IPS-20b (cell line): Measurements from ENCODE around the gene PLAU.
"Not testable (repeated sequence)": the region's sequence is repeated elsewhere in the genome, so short reads cannot be mapped to it uniquely, and the experiment has no call there.

ENCODE experiments used
- H3K27ac ChIP-seq: one replicate; pipeline ENCODE4 v1.5.1; 2013; ENCODE audit warnings: low read length
- H3K27me3 ChIP-seq: 2 replicates; pipeline ENCODE4 v1.6.1; 2013; ENCODE audit warnings: mild to moderate bottlenecking, low read length, inconsistent platforms; ENCODE audit not compliant: insufficient read depth
- H3K36me3 ChIP-seq: 2 replicates; pipeline ENCODE4 v1.6.1; 2013; ENCODE audit warnings: low read depth, mild to moderate bottlenecking, inconsistent platforms, low read length, moderate library complexity; ENCODE audit not compliant: insufficient read depth
- H3K4me1 ChIP-seq: 2 replicates; pipeline ENCODE4 v1.6.1; 2013; ENCODE audit warnings: mild to moderate bottlenecking, control low read depth, inconsistent platforms, low read length, moderate library complexity; ENCODE audit not compliant: insufficient read depth
- H3K4me3 ChIP-seq: 2 replicates; pipeline ENCODE4 v1.5.1; 2013; ENCODE audit warnings: mild to moderate bottlenecking, low read length, inconsistent platforms
- H3K9ac ChIP-seq: 2 replicates; pipeline ENCODE4 v1.6.1; 2013; ENCODE audit warnings: low read depth, mild to moderate bottlenecking, inconsistent platforms, low read length, moderate library complexity
- H3K9me3 ChIP-seq: 2 replicates; pipeline ENCODE4 v1.6.1; 2013; ENCODE audit warnings: mild to moderate bottlenecking, low read depth, low read length, inconsistent platforms; ENCODE audit not compliant: insufficient read depth

PLAU gene

DNA sequence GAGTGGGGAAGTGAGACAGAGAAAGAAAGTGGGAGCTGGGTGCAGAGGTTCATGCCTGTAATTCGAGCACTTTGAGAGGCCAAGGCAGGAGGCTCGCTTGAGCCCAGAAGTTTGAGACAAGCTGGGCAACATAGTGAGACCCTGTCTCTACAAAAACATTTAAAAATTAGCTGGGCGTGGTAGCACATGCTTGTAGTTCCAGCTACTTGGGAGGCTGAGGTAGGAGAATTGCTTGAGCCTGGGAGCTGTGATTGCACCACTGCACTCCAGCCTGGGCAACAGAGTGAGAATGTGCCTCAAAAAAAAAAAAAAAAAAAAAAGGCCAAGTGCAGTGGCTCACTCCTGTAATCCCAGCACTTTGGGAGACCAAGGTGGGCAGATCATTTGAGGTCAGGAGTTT, 20.1 kb upstream of the PLAU start:
- not testable (repeated sequence) for H3K27ac ChIP-seq, H3K4me3 ChIP-seq, H3K36me3 ChIP-seq, H3K9ac ChIP-seq, H3K9me3 ChIP-seq, H3K4me1 ChIP-seq, H3K27me3 ChIP-seq

DNA sequence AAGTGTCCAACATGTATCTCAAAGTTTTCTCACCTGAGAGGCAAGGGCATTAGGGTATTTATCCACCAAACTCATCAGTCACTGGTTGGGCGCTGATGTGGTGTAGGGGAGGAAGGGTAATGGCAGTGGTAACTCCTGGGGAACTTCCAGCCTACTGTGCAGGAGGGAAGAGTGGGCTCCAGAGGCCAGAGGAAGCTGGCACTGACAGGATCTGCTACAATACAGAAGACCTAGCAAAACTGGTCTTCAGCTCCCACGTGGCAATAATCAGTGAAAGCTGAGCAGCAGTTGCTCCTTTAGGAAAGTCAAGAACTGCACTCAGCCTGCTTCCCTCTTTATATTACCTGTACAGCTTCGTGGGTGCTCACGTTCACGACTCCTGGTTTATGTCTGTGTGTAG, 19.4 kb upstream of the PLAU start:
- Histone ChIP-seq H3K9me3 (no peaks in the 10 kb centered on the region), H3K27ac (no peak overlapping the region), H3K9ac (no peak overlapping the region), H3K36me3 (no peaks in the 10 kb centered on the region), H3K4me3 (no peak overlapping the region), H3K27me3 (no peaks in the 10 kb centered on the region), H3K4me1 (peaks cover 4% of the 10 kb centered on the region; the same call in 1 of the 2 replicates)

GRCh38 chr10:73892310-73893030, 18.5 kb upstream of the PLAU start:
- no peak overlapping the region for H3K4me3 ChIP-seq
- no peaks in the 10 kb centered on the region for H3K27me3 ChIP-seq
- H3K9ac ChIP-seq: no peak overlapping the region
- no peaks in the 10 kb centered on the region; the same call in 1 of the 2 replicates for H3K4me1 ChIP-seq
- no peak overlapping the region for H3K27ac ChIP-seq
- no peaks in the 10 kb centered on the region for H3K36me3 ChIP-seq
- H3K9me3 ChIP-seq: no peaks in the 10 kb centered on the region

- no peak overlapping the region for H3K9ac ChIP-seq
- H3K4me3 ChIP-seq: no peak overlapping the region
- H3K9me3 ChIP-seq: no peaks in the 10 kb centered on the region
- H3K4me1 ChIP-seq: no peaks in the 10 kb centered on the region; the same call in 1 of the 2 replicates
- no peak overlapping the region for H3K27ac ChIP-seq
- no peaks in the 10 kb centered on the region for H3K27me3 ChIP-seq
- no peaks in the 10 kb centered on the region for H3K36me3 ChIP-seq
Observed at GRCh38 chr10:73893426-73893825, 17.5 kb upstream of the PLAU start.

- Histone ChIP-seq H3K9me3 (no peaks in the 10 kb centered on the region), H3K9ac (no peak overlapping the region), H3K4me1 (no peaks in the 10 kb centered on the region; the same call in 1 of the 2 replicates), H3K36me3 (no peaks in the 10 kb centered on the region), H3K27me3 (no peaks in the 10 kb centered on the region), H3K27ac (no peak overlapping the region), H3K4me3 (no peak overlapping the region)
Observed at GRCh38 chr10:73894245-73894971, 16.5 kb upstream of the PLAU start.

- not testable (repeated sequence) for H3K4me1 ChIP-seq, H3K36me3 ChIP-seq, H3K9me3 ChIP-seq, H3K27ac ChIP-seq, H3K9ac ChIP-seq, H3K4me3 ChIP-seq, H3K27me3 ChIP-seq
Observed at GRCh38 chr10:73895381-73895780, 15.6 kb upstream of the PLAU start.

DNA sequence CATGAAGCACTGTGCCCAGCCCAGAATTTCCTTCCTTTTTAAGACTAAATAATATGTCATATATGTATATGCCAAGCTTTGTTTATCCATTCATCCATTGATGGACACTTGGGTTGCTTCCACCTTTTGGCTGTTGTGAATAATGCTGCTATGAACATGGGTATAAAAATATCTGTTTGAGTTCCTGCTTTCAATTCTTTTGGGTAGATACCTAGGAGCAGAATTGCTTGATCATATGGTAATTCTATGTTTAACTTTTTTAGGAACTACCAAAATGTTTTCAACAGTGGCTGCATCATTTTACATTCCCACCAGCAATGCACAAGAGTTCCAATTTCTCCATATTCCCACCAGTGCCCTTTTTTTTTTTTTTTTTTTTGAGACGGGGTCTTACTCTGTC, 13.2 kb upstream of the PLAU start:
- H3K9ac ChIP-seq: no peak overlapping the region
- H3K4me3 ChIP-seq: no peak overlapping the region
- H3K4me1 ChIP-seq: no peaks in the 10 kb centered on the region; the same call in 1 of the 2 replicates
- no peak overlapping the region for H3K27ac ChIP-seq
- no peaks in the 10 kb centered on the region for H3K36me3 ChIP-seq
- H3K27me3 ChIP-seq: no peaks in the 10 kb centered on the region
- no peaks in the 10 kb centered on the region for H3K9me3 ChIP-seq

DNA sequence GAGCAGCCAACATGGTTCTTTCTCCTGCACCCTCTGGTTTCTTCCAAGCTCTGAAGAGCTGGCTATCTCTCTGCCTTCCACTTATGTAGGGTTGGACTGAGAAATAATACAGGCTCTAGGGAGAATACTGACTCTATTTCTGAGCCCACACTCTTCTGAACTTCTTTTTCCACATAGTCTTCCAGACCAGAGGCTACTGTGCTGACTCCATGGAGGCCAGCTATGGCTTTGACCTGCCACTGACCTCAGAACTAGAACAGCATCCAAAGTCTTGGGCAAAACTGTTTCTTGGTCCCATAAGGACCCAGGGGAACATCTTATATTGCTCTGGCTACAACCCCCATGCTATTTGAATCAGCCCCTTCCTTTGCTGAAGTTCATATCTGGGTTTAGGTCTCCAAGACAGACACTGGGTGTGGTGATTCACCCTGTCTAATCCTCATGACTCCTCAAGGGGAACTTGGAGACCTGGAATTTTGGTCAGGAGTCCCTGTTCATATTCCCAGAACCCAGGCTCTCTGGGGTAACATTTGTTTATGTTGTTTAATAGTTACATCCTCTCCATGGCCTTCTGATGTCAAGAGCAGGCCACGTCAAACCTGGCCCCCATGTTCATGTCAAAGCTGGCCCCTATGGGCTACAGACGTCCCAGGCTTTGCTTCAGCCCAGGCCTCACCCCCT, 12.1 kb upstream of the PLAU start:
- no peak overlapping the region for H3K4me3 ChIP-seq
- H3K9ac ChIP-seq: no peak overlapping the region
- no peaks in the 10 kb centered on the region for H3K4me1 ChIP-seq
- no peaks in the 10 kb centered on the region for H3K27me3 ChIP-seq
- no peaks in the 10 kb centered on the region for H3K36me3 ChIP-seq
- no peaks in the 10 kb centered on the region for H3K9me3 ChIP-seq
- H3K27ac ChIP-seq: no peak overlapping the region

- H3K9me3 ChIP-seq: no peaks in the 10 kb centered on the region
- H3K4me1 ChIP-seq: no peaks in the 10 kb centered on the region
- H3K27ac ChIP-seq: no peak overlapping the region
- H3K9ac ChIP-seq: no peak overlapping the region
- H3K36me3 ChIP-seq: no peaks in the 10 kb centered on the region
- no peaks in the 10 kb centered on the region for H3K27me3 ChIP-seq
- no peak overlapping the region for H3K4me3 ChIP-seq
Observed at GRCh38 chr10:73899423-73899822, 11.5 kb upstream of the PLAU start.

DNA sequence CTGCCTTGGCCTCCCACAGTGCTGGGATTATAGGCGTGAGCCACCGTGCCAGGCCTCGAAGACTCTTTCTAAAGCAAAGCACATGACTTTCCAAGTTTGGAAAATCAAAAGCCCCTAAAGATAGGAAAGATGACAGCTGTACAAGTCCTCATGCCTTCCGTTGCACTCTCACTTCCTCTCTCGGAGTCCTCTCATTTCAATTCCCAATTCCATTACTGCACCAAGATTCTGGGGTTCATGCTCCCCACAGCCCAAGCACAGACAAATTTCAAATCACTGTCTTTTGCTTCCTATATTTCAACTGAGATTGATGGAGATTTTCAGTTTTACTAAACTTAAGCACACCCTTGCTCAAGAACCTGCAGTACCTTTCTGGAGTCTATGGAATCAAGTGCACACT, 10.9 kb upstream of the PLAU start:
- Histone ChIP-seq H3K36me3 (no peaks in the 10 kb centered on the region), H3K27me3 (no peaks in the 10 kb centered on the region), H3K4me1 (no peaks in the 10 kb centered on the region), H3K9ac (no peak overlapping the region), H3K9me3 (no peaks in the 10 kb centered on the region), H3K27ac (no peak overlapping the region), H3K4me3 (no peak overlapping the region)

DNA sequence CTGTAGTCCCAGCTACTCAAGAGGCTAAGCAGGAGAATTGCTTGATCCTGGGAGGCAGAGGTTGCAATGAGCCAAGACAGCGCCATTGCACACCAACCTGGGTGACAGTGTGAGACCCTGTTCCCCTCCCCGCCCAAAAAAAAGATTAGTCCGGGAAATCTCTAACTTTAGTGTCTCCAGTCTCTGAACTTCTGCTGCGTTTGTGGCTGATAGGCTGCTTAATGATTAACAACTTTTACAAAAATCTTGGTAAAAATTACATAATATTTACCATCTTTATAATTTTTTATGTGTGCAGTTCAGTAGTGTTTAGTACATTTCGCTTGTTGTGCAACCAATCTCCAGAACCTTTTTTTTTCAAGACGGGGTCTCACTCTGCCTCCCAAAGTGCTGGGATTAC, 9.7 kb upstream of the PLAU start:
- Histone ChIP-seq H3K36me3 (no peaks in the 10 kb centered on the region), H3K9ac (no peak overlapping the region), H3K4me1 (peaks cover 9% of the 10 kb centered on the region), H3K9me3 (no peaks in the 10 kb centered on the region), H3K27me3 (no peaks in the 10 kb centered on the region), H3K27ac (no peak overlapping the region), H3K4me3 (no peak overlapping the region)

DNA sequence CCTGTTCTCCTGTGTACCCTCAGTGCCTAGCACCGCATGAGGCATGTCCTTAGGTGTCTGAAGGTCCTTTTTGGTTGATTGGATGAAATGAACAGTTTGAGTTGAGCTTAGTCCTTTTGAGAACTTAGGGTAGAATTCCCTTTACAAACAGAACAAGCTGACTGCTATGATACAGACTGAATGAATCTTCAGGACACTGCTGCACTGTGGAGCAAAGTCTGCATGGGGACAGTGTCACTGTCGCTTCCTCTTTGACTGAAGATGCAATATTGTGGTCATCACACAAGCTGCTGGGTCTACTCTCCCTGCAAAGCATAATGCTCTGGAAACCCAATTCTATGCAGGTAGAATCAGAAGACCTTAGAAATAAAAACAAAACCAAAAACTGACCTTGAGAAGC, 8.6 kb upstream of the PLAU start:
- peaks cover 16% of the 10 kb centered on the region for H3K4me1 ChIP-seq
- H3K4me3 ChIP-seq: no peak overlapping the region
- H3K36me3 ChIP-seq: no peaks in the 10 kb centered on the region
- no peaks in the 10 kb centered on the region for H3K27me3 ChIP-seq
- no peaks in the 10 kb centered on the region for H3K9me3 ChIP-seq
- no peak overlapping the region for H3K27ac ChIP-seq
- H3K9ac ChIP-seq: no peak overlapping the region
